Body of pancreas (tissue), 4 donors: ENCODE results near the gene BACH2. TPM values are rescaled to one million over a fixed set of nuclear protein-coding genes. Genes with fewer than 3 reads are reported as not detected.

Experiments
- ATAC-seq: fragments of 150-250 bp; one replicate; pipeline ENCODE4 v1.9.1; 2016
- DNase-seq, 4 donors: peaks; one replicate each; pipeline ENCODE4 v3.0.0-alpha.2; 2019
- H3K27ac ChIP-seq, 4 donors: fragments of 200-600 bp; sonication (generic); 1 replicate in 3 of 4; 2 replicates in 1 of 4; pipeline versions ENCODE4 v1.5.1 to v1.6.1; 2016 to 2019; ENCODE audit warnings: mild to moderate bottlenecking in 1 of 4, mixed read lengths in 1 of 4, moderate library complexity in 1 of 4
- H3K27me3 ChIP-seq, 2 donors: fragments of 200-600 bp; sonication (generic); one replicate each; pipeline ENCODE4 v1.6.0; 2016; ENCODE audit warnings: mild to moderate bottlenecking in 1 of 2
- H3K36me3 ChIP-seq, 2 donors: fragments of 200-600 bp; sonication (generic); replicated peaks in 1 of 2; 2 replicates each; pipeline ENCODE4 v1.5.1; 2016; ENCODE audit warnings: low read depth in 2 of 2; ENCODE audit not compliant: insufficient read depth in 1 of 2
- H3K4me1 ChIP-seq: fragments of 200-600 bp; sonication (generic); one replicate; pipeline ENCODE4 v1.6.0; 2016
- H3K4me3 ChIP-seq, 2 donors: fragments of 200-600 bp; sonication (generic); 1 replicate in 1 of 2; 2 replicates in 1 of 2; pipeline ENCODE4 v1.5.1; 2016 to 2019
- H3K9me3 ChIP-seq, 3 donors: fragments of 200-600 bp; sonication (generic); 1 replicate in 2 of 3; 2 replicates in 1 of 3; pipeline ENCODE4 v1.5.1; 2016
- POLR2A ChIP-seq, 3 donors: fragments of 450-650 bp; IDR thresholded peaks; one replicate each; pipeline ENCODE4 v1.6.1; 2016; ENCODE audit warnings: antibody characterized with exemption in 3 of 3, mild to moderate bottlenecking in 2 of 3
- WGBS, 2 donors: methylation state at CpG; one replicate each; pipeline ENCODE4 v1.1.5; 2017; 5-methylcytosine and 5-hydroxymethylcytosine counted together
- intact Hi-C: fragments of 100-400 bp; cut with DNase I; formaldehyde crosslinking; loops from one replicate; pipeline ENCODE4 v1.15.1; 2023
- total RNA-seq, 2 donors: library from RNA; depleted of rRNA; stranded (reverse); fragments of >200 nt; gene quantifications; one replicate each; pipeline ENCODE4 v1.1.0, GENCODE V29; 2016
- TF ChIP-seq, protein P1 (sequence below), 7 experiments: fragments of 450-650 bp in 4 of 7; fragments of 200-600 bp in 3 of 7; sonication (generic) in 3 of 7; IDR thresholded peaks; one replicate each; pipeline ENCODE4 v1.5.1; 2016 to 2019; ENCODE audit warnings: antibody characterized with exemption in 7 of 7

The BACH2 gene
- total RNA-seq, 2 donors from 2014 or later: 2.1 to 3.3 TPM

- 74 to 75% methylated on average over 7 of the region's 7 CpGs for WGBS, 2 donors
- intact Hi-C loops: no loop called here
- ATAC-seq (no peak), DNase-seq (no peak)
- H3K36me3 ChIP-seq: no peaks in the 10 kb centered on the region
- no peaks in the 10 kb centered on the region for H3K27me3 ChIP-seq
- H3K4me3 ChIP-seq: no peak overlapping the region
- no peaks in the 10 kb centered on the region for H3K4me1 ChIP-seq
- H3K27ac ChIP-seq: no peak overlapping the region
- no peaks in the 10 kb centered on the region for H3K9me3 ChIP-seq
- TF ChIP-seq, protein P1, sequence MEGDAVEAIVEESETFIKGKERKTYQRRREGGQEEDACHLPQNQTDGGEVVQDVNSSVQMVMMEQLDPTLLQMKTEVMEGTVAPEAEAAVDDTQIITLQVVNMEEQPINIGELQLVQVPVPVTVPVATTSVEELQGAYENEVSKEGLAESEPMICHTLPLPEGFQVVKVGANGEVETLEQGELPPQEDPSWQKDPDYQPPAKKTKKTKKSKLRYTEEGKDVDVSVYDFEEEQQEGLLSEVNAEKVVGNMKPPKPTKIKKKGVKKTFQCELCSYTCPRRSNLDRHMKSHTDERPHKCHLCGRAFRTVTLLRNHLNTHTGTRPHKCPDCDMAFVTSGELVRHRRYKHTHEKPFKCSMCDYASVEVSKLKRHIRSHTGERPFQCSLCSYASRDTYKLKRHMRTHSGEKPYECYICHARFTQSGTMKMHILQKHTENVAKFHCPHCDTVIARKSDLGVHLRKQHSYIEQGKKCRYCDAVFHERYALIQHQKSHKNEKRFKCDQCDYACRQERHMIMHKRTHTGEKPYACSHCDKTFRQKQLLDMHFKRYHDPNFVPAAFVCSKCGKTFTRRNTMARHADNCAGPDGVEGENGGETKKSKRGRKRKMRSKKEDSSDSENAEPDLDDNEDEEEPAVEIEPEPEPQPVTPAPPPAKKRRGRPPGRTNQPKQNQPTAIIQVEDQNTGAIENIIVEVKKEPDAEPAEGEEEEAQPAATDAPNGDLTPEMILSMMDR (IDR thresholded peaks at IDR 0.05): no peak
- no peak for TF ChIP-seq POLR2A (IDR thresholded peaks at IDR 0.05)
These were observed 252.3 kb downstream of the BACH2 start for GRCh38 chr6:90044182-90044832.

DNA sequence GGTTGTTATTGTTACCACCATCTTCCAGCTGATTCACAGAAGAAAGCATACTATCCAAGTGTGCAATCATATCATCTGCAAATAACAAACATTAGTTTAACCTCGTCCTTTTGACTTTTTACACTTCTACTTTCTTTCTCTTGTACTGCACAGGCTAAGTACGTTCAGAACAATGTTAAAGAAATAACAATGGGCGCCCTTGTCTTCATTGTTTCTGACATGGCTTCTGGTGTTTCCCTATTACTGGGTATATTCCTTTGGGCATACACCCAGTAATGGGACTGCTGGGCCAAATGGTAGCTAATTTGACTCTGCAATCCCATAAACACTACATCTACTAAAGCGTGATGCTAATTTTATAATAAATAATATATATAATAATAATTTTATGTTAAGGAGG, 255.7 kb downstream of the BACH2 start:
- Histone ChIP-seq H3K9me3 (no peaks in the 10 kb centered on the region), H3K4me3 (no peak overlapping the region), H3K36me3 (no peaks in the 10 kb centered on the region), H3K4me1 (no peaks in the 10 kb centered on the region), H3K27me3 (no peaks in the 10 kb centered on the region), H3K27ac (no peak overlapping the region)
- no peak for TF ChIP-seq POLR2A (IDR thresholded peaks at IDR 0.05)
- TF ChIP-seq, protein P1 (IDR thresholded peaks at IDR 0.05): no peak
- ATAC-seq: no peak
- WGBS, 2 donors: 72 to 77% methylated on average over 4 of the region's 4 CpGs
- no peak for DNase-seq
- intact Hi-C loops: no loop called here

DNA sequence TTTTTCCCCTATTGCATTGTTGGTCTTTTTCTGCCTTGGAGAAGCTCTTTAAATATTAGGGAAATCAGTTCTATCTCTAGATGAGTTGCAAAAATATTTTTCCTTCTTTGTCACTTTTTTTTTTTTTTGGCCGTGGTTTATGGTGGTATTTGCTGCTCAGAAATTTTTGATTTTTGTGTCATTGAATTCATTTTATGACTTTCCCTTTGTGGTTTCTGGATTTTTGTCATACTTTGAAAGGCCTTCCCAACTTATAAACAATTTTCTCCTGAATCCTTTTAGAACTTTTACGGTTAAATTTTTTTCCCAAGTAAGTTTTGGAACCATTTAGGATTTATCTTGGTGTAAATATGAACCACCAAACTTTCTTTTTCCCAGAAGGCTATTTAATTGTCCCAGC, 256.7 kb downstream of the BACH2 start:
- Histone ChIP-seq H3K9me3 (no peaks in the 10 kb centered on the region), H3K4me1 (no peaks in the 10 kb centered on the region), H3K27ac (no peak overlapping the region), H3K36me3 (no peaks in the 10 kb centered on the region), H3K27me3 (no peaks in the 10 kb centered on the region), H3K4me3 (no peak overlapping the region)
- DNase-seq: no peak
- TF ChIP-seq, protein P1 (IDR thresholded peaks at IDR 0.05): no peak
- TF ChIP-seq POLR2A (IDR thresholded peaks at IDR 0.05): no peak
- ATAC-seq: no peak
- intact Hi-C loops: no loop called here
- WGBS, 2 donors: 82 to 85% methylated on average over 2 of the region's 2 CpGs

GRCh38 chr6:90038961-90039653, 257.5 kb downstream of the BACH2 start:
- intact Hi-C loops: no loop called here
- no peak for DNase-seq
- H3K9me3 ChIP-seq: no peaks in the 10 kb centered on the region
- H3K4me1 ChIP-seq: no peaks in the 10 kb centered on the region
- no peak for ATAC-seq
- no peak overlapping the region for H3K4me3 ChIP-seq
- TF ChIP-seq, protein P1 (IDR thresholded peaks at IDR 0.05): no peak
- no peak for TF ChIP-seq POLR2A (IDR thresholded peaks at IDR 0.05)
- no peaks in the 10 kb centered on the region for H3K36me3 ChIP-seq
- WGBS, 2 donors: 91 to 96% methylated on average over 18 of the region's 18 CpGs
- no peaks in the 10 kb centered on the region for H3K27me3 ChIP-seq
- no peak overlapping the region for H3K27ac ChIP-seq

- Histone ChIP-seq H3K9me3 (no peaks in the 10 kb centered on the region), H3K4me1 (no peaks in the 10 kb centered on the region), H3K27me3 (no peaks in the 10 kb centered on the region), H3K36me3 (no peaks in the 10 kb centered on the region), H3K27ac (no peak overlapping the region), H3K4me3 (no peak overlapping the region)
- 80 to 86% methylated on average over 3 of the region's 3 CpGs for WGBS, 2 donors
- TF ChIP-seq, protein P1 (IDR thresholded peaks at IDR 0.05): no peak
- no peak for TF ChIP-seq POLR2A (IDR thresholded peaks at IDR 0.05)
- DNase-seq (no peak), ATAC-seq (no peak)
- intact Hi-C loops: no loop called here
These were observed 259.7 kb downstream of the BACH2 start for GRCh38 chr6:90036963-90037362.
